MM.1S (cell line): ENCODE measurements around the gene UBE2E2.
A peak's percentile ranks its signal among the peaks of the same experiment; 100 is the strongest.

Experiments used
- DNase-seq: peaks from one replicate; pipeline ENCODE4 v3.0.0-alpha.2; 2015
- H2AFZ ChIP-seq: fragments of 300-600 bp; sonication (generic); 2 replicates; pipeline ENCODE4 v1.6.0; 2016; ENCODE audit warnings: antibody characterized with exemption, low read length
- H3F3A ChIP-seq: fragments of 300-600 bp; sonication (generic); 2 replicates; pipeline ENCODE4 v1.6.1; 2016; ENCODE audit warnings: mild to moderate bottlenecking, antibody characterized with exemption, low read length, moderate library complexity, mixed read lengths; ENCODE audit not compliant: insufficient read depth
- H3K27ac ChIP-seq: fragments of 300-600 bp; sonication (generic); 2 replicates; pipeline ENCODE4 v1.5.1; 2016; ENCODE audit warnings: mild to moderate bottlenecking, low read length
- H3K27me3 ChIP-seq: fragments of 300-600 bp; sonication (generic); replicated peaks from 2 replicates; pipeline ENCODE4 v1.6.0; 2016; ENCODE audit warnings: low read length; ENCODE audit not compliant: insufficient read depth
- H3K36me3 ChIP-seq: fragments of 300-600 bp; sonication (generic); replicated peaks from 2 replicates; pipeline ENCODE4 v1.6.1; 2016; ENCODE audit warnings: mild to moderate bottlenecking, low read length, mixed read lengths; ENCODE audit not compliant: insufficient read depth
- H3K4me1 ChIP-seq: fragments of 300-600 bp; sonication (generic); 2 replicates; pipeline ENCODE4 v1.6.1; 2016; ENCODE audit warnings: low read length, mixed read lengths
- H3K4me2 ChIP-seq: fragments of 300-600 bp; sonication (generic); 2 replicates; pipeline ENCODE4 v1.6.0; 2016; ENCODE audit warnings: low read depth, low read length
- H3K4me3 ChIP-seq: fragments of 300-600 bp; sonication (generic); 2 replicates; pipeline ENCODE4 v1.5.1; 2016; ENCODE audit warnings: low read length, mixed read lengths
- H3K79me2 ChIP-seq: fragments of 300-600 bp; sonication (generic); 2 replicates; pipeline ENCODE4 v1.6.1; 2016; ENCODE audit warnings: mixed run types, low read length, mixed read lengths
- H3K9ac ChIP-seq: fragments of 300-600 bp; sonication (generic); 2 replicates; pipeline ENCODE4 v1.6.1; 2016; ENCODE audit warnings: low read length, mixed read lengths
- H3K9me2 ChIP-seq: fragments of 300-600 bp; sonication (generic); replicated peaks from 2 replicates; pipeline ENCODE4 v1.6.1; 2016; ENCODE audit warnings: mild to moderate bottlenecking, low read length, mixed read lengths; ENCODE audit not compliant: insufficient read depth
- H3K9me3 ChIP-seq: fragments of 300-600 bp; sonication (generic); replicated peaks from 2 replicates; pipeline ENCODE4 v1.6.1; 2016; ENCODE audit warnings: mild to moderate bottlenecking, low read length, mixed read lengths; ENCODE audit not compliant: insufficient read depth
- H4K20me1 ChIP-seq: fragments of 300-600 bp; sonication (generic); 2 replicates; pipeline ENCODE4 v1.6.1; 2016; ENCODE audit warnings: mild to moderate bottlenecking, low read length, moderate library complexity, mixed read lengths; ENCODE audit not compliant: insufficient read depth
- CTCF ChIP-seq: fragments of 300-600 bp; sonication (generic); IDR thresholded peaks from 2 replicates; pipeline ENCODE4 v1.5.1; 2016; ENCODE audit warnings: antibody characterized with exemption, low read length, mixed read lengths
- EZH2 ChIP-seq: fragments of 300-600 bp; sonication (generic); optimal IDR thresholded peaks from 2 replicates; pipeline ENCODE3; 2017; ENCODE audit warnings: low read depth, mild to moderate bottlenecking, antibody characterized with exemption, low read length, mixed read lengths
- EZH2phosphoT487 ChIP-seq: fragments of 300-600 bp; sonication (generic); IDR thresholded peaks from 2 replicates; pipeline ENCODE4 v1.6.1; 2018; ENCODE audit warnings: antibody characterized with exemption, low read length

The UBE2E2 gene

GRCh38 chr3:23440416-23441294 is 237.5 kb downstream of the UBE2E2 start:
- Histone ChIP-seq H2AFZ (no peak overlapping the region), H3K36me3 (no peaks in the 10 kb centered on the region), H3K27me3 (no peaks in the 10 kb centered on the region), H3K9me2 (no peaks in the 10 kb centered on the region), H3K9me3 (no peaks in the 10 kb centered on the region), H4K20me1 (no peaks in the 10 kb centered on the region), H3K4me1 (peaks cover 7% of the 10 kb centered on the region), H3K79me2 (peaks cover 39% of the 10 kb centered on the region), H3K27ac (no peak overlapping the region), H3K4me3 (no peak overlapping the region), H3K9ac (no peak overlapping the region), H3F3A (no peaks in the 10 kb centered on the region), H3K4me2 (no peak overlapping the region)
- no peak for DNase-seq
- TF ChIP-seq EZH2phosphoT487 (no peak), CTCF (no peak), EZH2 (no peak)

GRCh38 chr3:23442598-23443383 is 239.7 kb downstream of the UBE2E2 start:
- H3K9ac ChIP-seq, result no peak overlapping the region
- no peaks in the 10 kb centered on the region for H3K36me3 ChIP-seq
- no peak overlapping the region for H3K4me2 ChIP-seq
- H4K20me1 ChIP-seq, result no peaks in the 10 kb centered on the region
- H3K27ac ChIP-seq, result no peak overlapping the region
- H3F3A ChIP-seq, result no peaks in the 10 kb centered on the region
- no peak for TF ChIP-seq EZH2
- TF ChIP-seq CTCF, result no peak
- TF ChIP-seq EZH2phosphoT487, result no peak
- peak; percentile 46 for DNase-seq
- peaks cover 7% of the 10 kb centered on the region for H3K4me1 ChIP-seq
- H3K27me3 ChIP-seq, result no peaks in the 10 kb centered on the region
- no peak overlapping the region for H2AFZ ChIP-seq
- no peaks in the 10 kb centered on the region for H3K9me3 ChIP-seq
- no peak overlapping the region for H3K4me3 ChIP-seq
- no peaks in the 10 kb centered on the region for H3K9me2 ChIP-seq
- peaks cover 36% of the 10 kb centered on the region for H3K79me2 ChIP-seq

GRCh38 chr3:23444386-23444785 is 241.3 kb downstream of the UBE2E2 start:
- no peaks in the 10 kb centered on the region for H4K20me1 ChIP-seq
- peaks cover 7% of the 10 kb centered on the region for H3K4me1 ChIP-seq
- H3K9me2 ChIP-seq, result no peaks in the 10 kb centered on the region
- H2AFZ ChIP-seq, result no peak overlapping the region
- H3F3A ChIP-seq, result no peaks in the 10 kb centered on the region
- no peak for DNase-seq
- H3K27me3 ChIP-seq, result no peaks in the 10 kb centered on the region
- no peaks in the 10 kb centered on the region for H3K36me3 ChIP-seq
- no peak overlapping the region for H3K9ac ChIP-seq
- no peak overlapping the region for H3K27ac ChIP-seq
- peaks cover 41% of the 10 kb centered on the region for H3K79me2 ChIP-seq
- no peaks in the 10 kb centered on the region for H3K9me3 ChIP-seq
- no peak overlapping the region for H3K4me2 ChIP-seq
- TF ChIP-seq EZH2phosphoT487 (no peak), CTCF (no peak), EZH2 (no peak)
- H3K4me3 ChIP-seq, result no peak overlapping the region
